Naive thymus-derived CD8-positive, alpha-beta T cell (primary cell): Measurements from ENCODE around the gene CLGN. TPM values are rescaled to one million over a fixed set of nuclear protein-coding genes. Genes with fewer than 3 reads are reported as not detected.
A peak's percentile ranks its signal among the peaks of the same experiment; 100 is the strongest.

ENCODE experiments used
- ATAC-seq, 2 donors: fragments of 150-1000 bp; cut with Tn5 transposase in 1 of 2; sonication (Bioruptor Pico), chemical (Tn5 transposase) in 1 of 2; 1 replicate in 1 of 2; 2 replicates in 1 of 2; pipeline ENCODE4 v1.10.0; 2021; ENCODE audit warnings: mild to moderate bottlenecking in 2 of 2, moderate library complexity in 2 of 2
- POLR2A ChIA-PET: fragments of 350-600 bp; sonication (Branson Sonifier 250); formaldehyde crosslinking; loops from one replicate; lab custom pipeline; 2021; ENCODE audit warnings: antibody characterized with exemption; lab: Charles Lee
- DNase-seq, 10 donors: peaks; one replicate each; pipeline versions ENCODE4 v3.0.0 to v3.0.0-alpha.2; 2020 to 2022
- H3K27ac Mint-ChIP-seq, 10 donors: one replicate each; pipeline ENCODE4 v1.8.0; 2020 to 2022; ENCODE audit warnings: mild to moderate bottlenecking in 10 of 10, mixed read lengths in 10 of 10, moderate library complexity in 4 of 10, inconsistent platforms in 1 of 10
- H3K27me3 Mint-ChIP-seq, 5 donors: one replicate each; pipeline ENCODE4 v1.8.0; 2021 to 2022; ENCODE audit warnings: mixed read lengths in 5 of 5
- H3K36me3 Mint-ChIP-seq, 3 donors: one replicate each; pipeline ENCODE4 v1.8.0; 2020 to 2022; ENCODE audit warnings: mixed read lengths in 3 of 3, mild to moderate bottlenecking in 2 of 3, inconsistent platforms in 1 of 3
- H3K4me1 Mint-ChIP-seq, 4 donors: one replicate each; pipeline ENCODE4 v1.8.0; 2021 to 2022; ENCODE audit warnings: mixed read lengths in 4 of 4
- H3K4me3 Mint-ChIP-seq, 10 donors: one replicate each; pipeline ENCODE4 v1.8.0; 2020 to 2022; ENCODE audit warnings: mild to moderate bottlenecking in 10 of 10, mixed read lengths in 10 of 10, moderate library complexity in 6 of 10, inconsistent platforms in 1 of 10
- H3K9me3 Mint-ChIP-seq, 9 donors: one replicate each; pipeline ENCODE4 v1.8.0; 2020 to 2022; ENCODE audit warnings: mixed read lengths in 9 of 9, mild to moderate bottlenecking in 3 of 9, inconsistent platforms in 1 of 9, moderate library complexity in 1 of 9
- polyA plus RNA-seq, 3 donors: library from polyadenylated mRNA; unstranded; fragments of 300-500 nt; fragmentation: Illumina TruSeq; gene quantifications; one replicate each; pipeline ENCODE4 v1.2.3, GENCODE V29; 2021
- total RNA-seq, 8 experiments: library from RNA in 2 of 8; stranded (reverse) in 2 of 8; gene quantifications; one replicate each; pipeline ENCODE4 v1.2.3 and lab custom pipeline; 2021 to 2026

CLGN gene
- total and polyA plus RNA-seq, 5 experiments from 2014 or later, result 0.11 TPM; not detected in 4

- POLR2A ChIA-PET, result no interaction called here
- ATAC-seq (no peak), DNase-seq (no peak)
- peaks cover 4 to 6% (median 5%) of the 10 kb centered on the region in 4 donors for H3K4me1 Mint-ChIP-seq
- H3K27me3 Mint-ChIP-seq, result peaks cover 9 to 21% (median 13%) of the 10 kb centered on the region in 5 donors
- H3K36me3 Mint-ChIP-seq, result no peaks in the 10 kb centered on the region
- peak overlapping the region in 1 of 10 donors; percentile 3 for H3K27ac Mint-ChIP-seq
- H3K9me3 Mint-ChIP-seq, result peaks cover 0 to 3% (median 0%) of the 10 kb centered on the region in 9 donors
- H3K4me3 Mint-ChIP-seq, result no peak overlapping the region
These were observed 81.3 kb downstream of the CLGN start for GRCh38 chr4:140346136-140346535.

DNA sequence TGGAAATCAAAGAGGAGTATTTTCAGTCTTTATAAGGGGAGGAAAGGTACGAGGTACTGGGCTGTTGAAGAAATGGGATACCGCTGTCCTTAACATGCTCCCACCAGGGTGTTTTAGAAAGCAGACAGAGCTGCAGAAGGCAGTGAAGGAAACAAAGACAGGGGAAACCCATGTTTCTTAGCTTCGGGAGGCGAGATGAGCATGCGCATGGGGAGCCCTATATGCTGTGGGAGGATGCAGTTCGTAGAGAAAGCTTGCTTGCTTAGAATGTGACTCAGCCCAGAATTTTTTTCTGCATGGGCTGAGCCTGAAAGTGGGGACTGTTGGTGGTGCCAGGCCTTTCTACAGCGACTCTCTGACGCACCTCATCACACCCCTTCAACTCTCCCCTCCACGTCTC, 82.8 kb downstream of the CLGN start:
- no peak for ATAC-seq
- Mint-ChIP-seq H3K27me3 (peaks cover 9 to 21% (median 15%) of the 10 kb centered on the region in 5 donors), H3K9me3 (peaks cover 0 to 3% (median 0%) of the 10 kb centered on the region in 9 donors), H3K27ac (no peak overlapping the region), H3K36me3 (no peaks in the 10 kb centered on the region), H3K4me3 (no peak overlapping the region), H3K4me1 (peaks cover 4 to 6% (median 5%) of the 10 kb centered on the region in 4 donors)
- no peak for DNase-seq
- POLR2A ChIA-PET, result no interaction called here

GRCh38 chr4:140344101-140344500, 83.3 kb downstream of the CLGN start:
- Mint-ChIP-seq H3K4me1 (peaks cover 4 to 6% (median 5%) of the 10 kb centered on the region in 4 donors), H3K27ac (no peak overlapping the region), H3K4me3 (no peak overlapping the region), H3K9me3 (peaks cover 0 to 3% (median 0%) of the 10 kb centered on the region in 9 donors), H3K27me3 (peaks cover 9 to 21% (median 15%) of the 10 kb centered on the region in 5 donors), H3K36me3 (no peaks in the 10 kb centered on the region)
- ATAC-seq (no peak), DNase-seq (no peak)
- POLR2A ChIA-PET, result no interaction called here

DNA sequence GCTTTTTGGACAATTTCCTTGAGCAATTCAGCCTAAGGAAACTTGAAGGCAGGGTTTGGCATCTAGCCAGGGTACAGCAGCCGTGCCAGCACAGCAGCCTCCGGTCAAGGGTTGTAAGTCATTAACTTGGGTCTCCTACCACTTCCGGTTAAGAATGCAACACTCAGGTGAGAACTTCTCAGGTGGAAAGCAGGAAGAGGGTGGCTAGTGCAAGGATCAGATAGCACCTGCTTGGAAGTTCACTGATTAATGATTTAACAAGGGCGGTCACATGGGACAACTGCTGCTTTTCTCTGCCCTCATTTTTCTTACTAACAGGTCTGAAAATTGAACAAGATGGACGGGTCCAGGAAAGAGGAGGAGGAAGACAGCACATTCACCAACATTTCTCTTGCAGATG, 84.1 kb downstream of the CLGN start:
- peaks cover 0 to 3% (median 0%) of the 10 kb centered on the region in 9 donors for H3K9me3 Mint-ChIP-seq
- no peak for DNase-seq
- peak overlapping the region in 2 of 10 donors; percentile 19 to 33 for H3K4me3 Mint-ChIP-seq

GRCh38 chr4:140342620-140343019, 84.8 kb downstream of the CLGN start:
- Mint-ChIP-seq H3K27me3 (peaks cover 9 to 26% (median 15%) of the 10 kb centered on the region in 5 donors), H3K27ac (no peak overlapping the region), H3K4me1 (peaks cover 4 to 6% (median 5%) of the 10 kb centered on the region in 4 donors), H3K36me3 (no peaks in the 10 kb centered on the region), H3K9me3 (peaks cover 0 to 3% (median 0%) of the 10 kb centered on the region in 9 donors), H3K4me3 (no peak overlapping the region)
- POLR2A ChIA-PET, result no interaction called here
- DNase-seq (no peak), ATAC-seq (no peak)

More for the DNA sequence above, 84.1 kb downstream of the CLGN start:
- POLR2A ChIA-PET, result no interaction called here
- no peak for ATAC-seq
- H3K27me3 Mint-ChIP-seq, result peaks cover 9 to 21% (median 15%) of the 10 kb centered on the region in 5 donors
- H3K27ac Mint-ChIP-seq, result no peak overlapping the region
- H3K36me3 Mint-ChIP-seq, result no peaks in the 10 kb centered on the region
- H3K4me1 Mint-ChIP-seq, result peaks cover 4 to 6% (median 5%) of the 10 kb centered on the region in 4 donors

Other genes with a start within 250 kb of the CLGN start
- 10 to 100 TPM; 26.3 to 32.6 TPM for gene SCOC, start 54.0 kb downstream of the CLGN start, total RNA-seq
- 10 to 100 TPM; 38.2 to 50.9 (median 38.2) TPM for gene SCOC, start 54.0 kb downstream of the CLGN start, polyA plus RNA-seq
- gene MGAT4D, start 70.6 kb upstream of the CLGN start, total RNA-seq, result not detected
- not detected for gene MGAT4D, start 70.6 kb upstream of the CLGN start, polyA plus RNA-seq
- 10 to 100 TPM; 26.9 to 28.1 TPM for gene ELMOD2, start 96.5 kb upstream of the CLGN start, total RNA-seq
- 1 to 10 TPM; 5.2 to 9.1 (median 5.8) TPM for gene ELMOD2, start 96.5 kb upstream of the CLGN start, polyA plus RNA-seq
- gene UCP1, start 141.3 kb upstream of the CLGN start, total RNA-seq, result not detected
- not detected for gene UCP1, start 141.3 kb upstream of the CLGN start, polyA plus RNA-seq